SK-N-SH (cell line): Measurements from ENCODE around the gene TMEM144.

ENCODE experiments used
- CTCF ChIP-seq: fragments of 200-600 bp; sonication (generic); IDR thresholded peaks from 2 replicates; pipeline ENCODE4 v1.6.1; 2017; ENCODE audit warnings: antibody characterized with exemption, mild to moderate bottlenecking, moderate library complexity
- EP300 ChIP-seq, 2 experiments: IDR thresholded peaks; 2 replicates each; pipeline versions ENCODE4 v1.4.0 to v1.6.1; 2012; ENCODE audit warnings: borderline replicate concordance in 1 of 2, low read depth in 1 of 2, low read length in 1 of 2
- EZH2phosphoT487 ChIP-seq: fragments of 200-600 bp; sonication (generic); IDR thresholded peaks from 2 replicates; pipeline ENCODE4 v1.6.1; 2017; ENCODE audit warnings: low read depth, mixed run types, mild to moderate bottlenecking, antibody characterized with exemption, moderate library complexity, borderline replicate concordance
- NFIC ChIP-seq: IDR thresholded peaks from 2 replicates; pipeline ENCODE4 v1.4.0; 2012; ENCODE audit warnings: borderline replicate concordance
- USF1 ChIP-seq: IDR thresholded peaks from 2 replicates; pipeline ENCODE4 v1.4.0; 2012; ENCODE audit warnings: low read depth, borderline replicate concordance
- YY1 ChIP-seq: IDR thresholded peaks from 2 replicates; pipeline ENCODE4 v1.4.0; 2012; ENCODE audit warnings: low read depth, mild to moderate bottlenecking
- ZBTB33 ChIP-seq: IDR thresholded peaks from 2 replicates; pipeline ENCODE4 v1.4.0; 2012; ENCODE audit warnings: low read depth, borderline replicate concordance

- no peak for TF ChIP-seq CTCF
- no peak for TF ChIP-seq EP300 (IDR thresholded peaks at IDR 0.05; ENCODE audit: borderline replicate concordance in 1 of 2, low read depth in 1 of 2, low read length in 1 of 2)
- TF ChIP-seq USF1, result no peak
- no peak for TF ChIP-seq NFIC
- no peak for TF ChIP-seq ZBTB33
- no peak for TF ChIP-seq EZH2phosphoT487
- TF ChIP-seq YY1, result no peak
These were observed 89.7 kb downstream of the TMEM144 start for GRCh38 chr4:158300012-158300411.
